Central memory CD8-positive, alpha-beta T cell (primary cell): ENCODE measurements around the gene STX7.
A peak's percentile ranks its signal among the peaks of the same experiment; 100 is the strongest.

Source experiments
- ATAC-seq: fragments of 150-1000 bp; cut with Tn5 transposase; replicated peaks from 2 replicates; pipeline ENCODE4 v1.10.0; 2022; ENCODE audit warnings: mild to moderate bottlenecking, moderate FRiP score, moderate number of reproducible peaks; ENCODE audit not compliant: poor library complexity, severe bottlenecking; ENCODE audit errors: extremely low read depth
- DNase-seq, 2 donors: peaks; one replicate each; pipeline ENCODE4 v3.0.0; 2021; ENCODE audit warnings: low spot score in 2 of 2
- H3K27ac Mint-ChIP-seq: one replicate; pipeline ENCODE4 v1.8.0; 2022; ENCODE audit warnings: low read depth, mild to moderate bottlenecking, moderate library complexity, mixed read lengths
- H3K27me3 Mint-ChIP-seq: one replicate; pipeline ENCODE4 v1.8.0; 2022; ENCODE audit warnings: mixed read lengths
- H3K36me3 Mint-ChIP-seq: one replicate; pipeline ENCODE4 v1.8.0; 2022; ENCODE audit warnings: mild to moderate bottlenecking, moderate library complexity, mixed read lengths; ENCODE audit not compliant: insufficient read depth
- H3K4me1 Mint-ChIP-seq: one replicate; pipeline ENCODE4 v1.8.0; 2022; ENCODE audit warnings: mixed read lengths
- H3K4me3 Mint-ChIP-seq: one replicate; pipeline ENCODE4 v1.8.0; 2022; ENCODE audit warnings: mild to moderate bottlenecking, moderate library complexity, mixed read lengths
- H3K9me3 Mint-ChIP-seq: one replicate; pipeline ENCODE4 v1.8.0; 2022; ENCODE audit warnings: mixed read lengths

The STX7 gene

GRCh38 chr6:132498638-132499037, 14.3 kb downstream of the STX7 start:
- ATAC-seq: no peak
- no peak overlapping the region for H3K27ac Mint-ChIP-seq

GRCh38 chr6:132496519-132497180, 16.3 kb downstream of the STX7 start:
- Mint-ChIP-seq H3K9me3 (no peaks in the 10 kb centered on the region), H3K27ac (no peak overlapping the region)
- ATAC-seq: no peak

More at GRCh38 chr6:132498638-132499037, 14.3 kb downstream of the STX7 start:
- Mint-ChIP-seq H3K4me3 (no peak overlapping the region), H3K27me3 (no peaks in the 10 kb centered on the region), H3K9me3 (no peaks in the 10 kb centered on the region), H3K36me3 (peaks cover 30% of the 10 kb centered on the region), H3K4me1 (peaks cover 51% of the 10 kb centered on the region)
- no peak for DNase-seq

GRCh38 chr6:132495604-132496079, 17.3 kb downstream of the STX7 start:
- no peak overlapping the region for H3K27ac Mint-ChIP-seq
- no peak for DNase-seq
- no peaks in the 10 kb centered on the region for H3K27me3 Mint-ChIP-seq
- no peak for ATAC-seq
- no peaks in the 10 kb centered on the region for H3K9me3 Mint-ChIP-seq
- H3K4me1 Mint-ChIP-seq: peaks cover 43% of the 10 kb centered on the region
- no peak overlapping the region for H3K4me3 Mint-ChIP-seq
- H3K36me3 Mint-ChIP-seq: peaks cover 14% of the 10 kb centered on the region

More at GRCh38 chr6:132496519-132497180, 16.3 kb downstream of the STX7 start:
- no peak overlapping the region for H3K4me3 Mint-ChIP-seq
- H3K27me3 Mint-ChIP-seq: no peaks in the 10 kb centered on the region
- peaks cover 49% of the 10 kb centered on the region for H3K4me1 Mint-ChIP-seq
- DNase-seq: no peak
- peaks cover 23% of the 10 kb centered on the region for H3K36me3 Mint-ChIP-seq

- ATAC-seq: no peak
- no peak for DNase-seq
- Mint-ChIP-seq H3K4me1 (peaks cover 37% of the 10 kb centered on the region), H3K27me3 (no peaks in the 10 kb centered on the region), H3K36me3 (peaks cover 10% of the 10 kb centered on the region), H3K4me3 (no peak overlapping the region), H3K27ac (peak overlapping the region; percentile 4), H3K9me3 (no peaks in the 10 kb centered on the region)
Measured at GRCh38 chr6:132494954-132495353, 18.0 kb downstream of the STX7 start.

- no peak overlapping the region for H3K27ac Mint-ChIP-seq
- peaks cover 22% of the 10 kb centered on the region for H3K4me1 Mint-ChIP-seq
- H3K4me3 Mint-ChIP-seq: no peak overlapping the region
- no peak for DNase-seq
- ATAC-seq: no peak
- peaks cover 6% of the 10 kb centered on the region for H3K36me3 Mint-ChIP-seq
- H3K27me3 Mint-ChIP-seq: no peaks in the 10 kb centered on the region
- no peaks in the 10 kb centered on the region for H3K9me3 Mint-ChIP-seq
Measured at GRCh38 chr6:132491881-132492280, 21.0 kb downstream of the STX7 start.

- H3K27ac Mint-ChIP-seq: no peak overlapping the region
- peaks cover 6% of the 10 kb centered on the region for H3K36me3 Mint-ChIP-seq
- no peaks in the 10 kb centered on the region for H3K9me3 Mint-ChIP-seq
- DNase-seq (no peak), ATAC-seq (no peak)
- H3K4me3 Mint-ChIP-seq: no peak overlapping the region
- no peaks in the 10 kb centered on the region for H3K27me3 Mint-ChIP-seq
- peaks cover 17% of the 10 kb centered on the region for H3K4me1 Mint-ChIP-seq
Measured at GRCh38 chr6:132491303-132491702, 21.6 kb downstream of the STX7 start.

GRCh38 chr6:132490478-132491204, 22.3 kb downstream of the STX7 start:
- H3K36me3 Mint-ChIP-seq: peaks cover 6% of the 10 kb centered on the region
- ATAC-seq (no peak), DNase-seq (no peak)
- no peaks in the 10 kb centered on the region for H3K27me3 Mint-ChIP-seq
- no peak overlapping the region for H3K27ac Mint-ChIP-seq
- no peak overlapping the region for H3K4me3 Mint-ChIP-seq
- peaks cover 16% of the 10 kb centered on the region for H3K4me1 Mint-ChIP-seq
- no peaks in the 10 kb centered on the region for H3K9me3 Mint-ChIP-seq

- DNase-seq (no peak), ATAC-seq (no peak)
- H3K27me3 Mint-ChIP-seq: no peaks in the 10 kb centered on the region
- no peak overlapping the region for H3K4me3 Mint-ChIP-seq
- H3K36me3 Mint-ChIP-seq: peaks cover 6% of the 10 kb centered on the region
- no peak overlapping the region for H3K27ac Mint-ChIP-seq
- peaks cover 14% of the 10 kb centered on the region for H3K4me1 Mint-ChIP-seq
- H3K9me3 Mint-ChIP-seq: no peaks in the 10 kb centered on the region
Measured at GRCh38 chr6:132490024-132490423, 22.9 kb downstream of the STX7 start.

- Mint-ChIP-seq H3K36me3 (peaks cover 5% of the 10 kb centered on the region), H3K27ac (no peak overlapping the region), H3K27me3 (no peaks in the 10 kb centered on the region), H3K9me3 (no peaks in the 10 kb centered on the region), H3K4me3 (no peak overlapping the region), H3K4me1 (peaks cover 8% of the 10 kb centered on the region)
- no peak for ATAC-seq
- DNase-seq: no peak
Measured at GRCh38 chr6:132489376-132489775, 23.5 kb downstream of the STX7 start.

GRCh38 chr6:132487762-132488161, 25.2 kb downstream of the STX7 start:
- no peak overlapping the region for H3K4me3 Mint-ChIP-seq

GRCh38 chr6:132484680-132485018, 28.3 kb downstream of the STX7 start:
- Mint-ChIP-seq H3K27ac (no peak overlapping the region), H3K9me3 (no peaks in the 10 kb centered on the region), H3K4me3 (no peak overlapping the region), H3K27me3 (no peaks in the 10 kb centered on the region), H3K4me1 (peaks cover 10% of the 10 kb centered on the region), H3K36me3 (peaks cover 3% of the 10 kb centered on the region)
- ATAC-seq (peak; percentile 10), DNase-seq (no peak)

More at GRCh38 chr6:132487762-132488161, 25.2 kb downstream of the STX7 start:
- no peak overlapping the region for H3K27ac Mint-ChIP-seq
- H3K9me3 Mint-ChIP-seq: no peaks in the 10 kb centered on the region
- no peaks in the 10 kb centered on the region for H3K27me3 Mint-ChIP-seq
- DNase-seq (no peak), ATAC-seq (no peak)
- H3K36me3 Mint-ChIP-seq: peaks cover 3% of the 10 kb centered on the region
- no peaks in the 10 kb centered on the region for H3K4me1 Mint-ChIP-seq

GRCh38 chr6:132483779-132484679, 28.9 kb downstream of the STX7 start:
- DNase-seq (peak in 1 of 2 donors; percentile 32), ATAC-seq (peak; percentile 67)
- Mint-ChIP-seq H3K4me3 (no peak overlapping the region), H3K27me3 (no peaks in the 10 kb centered on the region), H3K27ac (no peak overlapping the region), H3K36me3 (peaks cover 3% of the 10 kb centered on the region), H3K4me1 (peaks cover 14% of the 10 kb centered on the region), H3K9me3 (no peaks in the 10 kb centered on the region)
